Thyroid gland (tissue), 4 donors: ENCODE data around the gene DDX54.

Source experiments
- POLR2A ChIP-seq, 2 donors: fragments of 450-650 bp; IDR thresholded peaks; one replicate each; pipeline ENCODE4 v1.6.1; 2017; ENCODE audit warnings: antibody characterized with exemption in 2 of 2, mild to moderate bottlenecking in 2 of 2, moderate library complexity in 1 of 2
- TF ChIP-seq, protein P1 (sequence below), 6 experiments: fragments of 200-600 bp in 3 of 6; fragments of 450-650 bp in 3 of 6; sonication (generic) in 3 of 6; IDR thresholded peaks; one replicate each; pipeline ENCODE4 v1.5.1; 2016 to 2019; ENCODE audit warnings: antibody characterized with exemption in 6 of 6, mild to moderate bottlenecking in 2 of 6, inconsistent platforms in 1 of 6, moderate library complexity in 1 of 6

DNA sequence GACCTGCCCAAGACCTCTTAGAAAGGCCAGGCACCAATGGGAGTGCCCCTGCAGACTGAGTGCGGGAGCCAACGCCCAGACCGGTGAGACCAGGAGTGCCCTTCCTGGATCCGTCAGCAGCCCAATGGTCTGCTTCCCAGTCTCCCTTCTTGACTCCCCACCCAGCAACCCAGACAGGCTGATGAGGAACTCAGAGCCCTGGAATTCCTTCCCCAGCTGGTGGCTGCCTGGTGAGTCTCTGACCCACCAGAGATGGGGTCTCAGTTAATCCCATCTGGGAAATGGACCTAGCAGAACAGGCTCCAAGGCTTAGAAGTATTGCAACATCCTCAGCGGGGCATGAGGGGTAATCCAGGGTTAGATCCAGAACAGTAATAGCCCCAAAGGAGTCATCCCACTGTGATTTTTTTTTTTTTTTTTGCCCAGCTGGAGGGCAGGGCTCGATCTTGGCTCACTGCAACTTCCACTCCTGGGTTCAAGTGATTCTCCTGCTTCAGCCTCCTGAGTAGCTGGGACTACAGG lies 48.2 kb downstream of the DDX54 start:
- TF ChIP-seq, protein P1, sequence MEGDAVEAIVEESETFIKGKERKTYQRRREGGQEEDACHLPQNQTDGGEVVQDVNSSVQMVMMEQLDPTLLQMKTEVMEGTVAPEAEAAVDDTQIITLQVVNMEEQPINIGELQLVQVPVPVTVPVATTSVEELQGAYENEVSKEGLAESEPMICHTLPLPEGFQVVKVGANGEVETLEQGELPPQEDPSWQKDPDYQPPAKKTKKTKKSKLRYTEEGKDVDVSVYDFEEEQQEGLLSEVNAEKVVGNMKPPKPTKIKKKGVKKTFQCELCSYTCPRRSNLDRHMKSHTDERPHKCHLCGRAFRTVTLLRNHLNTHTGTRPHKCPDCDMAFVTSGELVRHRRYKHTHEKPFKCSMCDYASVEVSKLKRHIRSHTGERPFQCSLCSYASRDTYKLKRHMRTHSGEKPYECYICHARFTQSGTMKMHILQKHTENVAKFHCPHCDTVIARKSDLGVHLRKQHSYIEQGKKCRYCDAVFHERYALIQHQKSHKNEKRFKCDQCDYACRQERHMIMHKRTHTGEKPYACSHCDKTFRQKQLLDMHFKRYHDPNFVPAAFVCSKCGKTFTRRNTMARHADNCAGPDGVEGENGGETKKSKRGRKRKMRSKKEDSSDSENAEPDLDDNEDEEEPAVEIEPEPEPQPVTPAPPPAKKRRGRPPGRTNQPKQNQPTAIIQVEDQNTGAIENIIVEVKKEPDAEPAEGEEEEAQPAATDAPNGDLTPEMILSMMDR (IDR thresholded peaks at IDR 0.05), result no peak
- no peak for TF ChIP-seq POLR2A (IDR thresholded peaks at IDR 0.05)
